H1 (cell line): ENCODE results near the gene PRSS21.

ENCODE experiments used
- CHD1 ChIP-seq: IDR thresholded peaks from 2 replicates; pipeline ENCODE4 v1.6.1; 2012; ENCODE audit warnings: low read depth, low read length, improper control_type of control experiment
- HDAC6 ChIP-seq: IDR thresholded peaks from one replicate; pipeline ENCODE4 v1.7.1; 2012; ENCODE audit warnings: low read depth, mild to moderate bottlenecking, inconsistent platforms, low read length, moderate library complexity
- SP1 ChIP-seq: IDR thresholded peaks from 2 replicates; pipeline ENCODE4 v1.6.1; 2011; ENCODE audit warnings: low read depth, low read length
- TF ChIP-seq, protein P1 (sequence below), 3 experiments: IDR thresholded peaks; 1 replicate in 2 of 3; 2 replicates in 1 of 3; pipeline versions ENCODE4 v1.5.1 to v1.6.1; 2011; ENCODE audit warnings: low read length in 3 of 3, mild to moderate bottlenecking in 3 of 3, inconsistent platforms in 2 of 3, low read depth in 1 of 3, moderate library complexity in 1 of 3; ENCODE audit not compliant: insufficient read depth in 1 of 3; ENCODE audit errors: control extremely low read depth in 1 of 3

GRCh38 chr16:2799205-2799858 lies 17.7 kb upstream of the PRSS21 start:
- TF ChIP-seq CHD1 = no peak
- TF ChIP-seq, protein P1, sequence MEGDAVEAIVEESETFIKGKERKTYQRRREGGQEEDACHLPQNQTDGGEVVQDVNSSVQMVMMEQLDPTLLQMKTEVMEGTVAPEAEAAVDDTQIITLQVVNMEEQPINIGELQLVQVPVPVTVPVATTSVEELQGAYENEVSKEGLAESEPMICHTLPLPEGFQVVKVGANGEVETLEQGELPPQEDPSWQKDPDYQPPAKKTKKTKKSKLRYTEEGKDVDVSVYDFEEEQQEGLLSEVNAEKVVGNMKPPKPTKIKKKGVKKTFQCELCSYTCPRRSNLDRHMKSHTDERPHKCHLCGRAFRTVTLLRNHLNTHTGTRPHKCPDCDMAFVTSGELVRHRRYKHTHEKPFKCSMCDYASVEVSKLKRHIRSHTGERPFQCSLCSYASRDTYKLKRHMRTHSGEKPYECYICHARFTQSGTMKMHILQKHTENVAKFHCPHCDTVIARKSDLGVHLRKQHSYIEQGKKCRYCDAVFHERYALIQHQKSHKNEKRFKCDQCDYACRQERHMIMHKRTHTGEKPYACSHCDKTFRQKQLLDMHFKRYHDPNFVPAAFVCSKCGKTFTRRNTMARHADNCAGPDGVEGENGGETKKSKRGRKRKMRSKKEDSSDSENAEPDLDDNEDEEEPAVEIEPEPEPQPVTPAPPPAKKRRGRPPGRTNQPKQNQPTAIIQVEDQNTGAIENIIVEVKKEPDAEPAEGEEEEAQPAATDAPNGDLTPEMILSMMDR (IDR thresholded peaks at IDR 0.05; ENCODE audit: control extremely low read depth in 1 of 3, insufficient read depth in 1 of 3, low read depth in 1 of 3, low read length in 3 of 3) = no peak
- no peak for TF ChIP-seq HDAC6
- no peak for TF ChIP-seq SP1
